ENCODE data around the gene CDK5RAP2. TPM values are rescaled to one million over a fixed set of nuclear protein-coding genes. Genes with fewer than 3 reads are reported as not detected.

Gene CDK5RAP2
- polyA plus RNA-seq, 1 donor (not counting 4 experiments of a cell fraction or from before 2014, with no cell fraction given), result 22.4 TPM

DNA sequence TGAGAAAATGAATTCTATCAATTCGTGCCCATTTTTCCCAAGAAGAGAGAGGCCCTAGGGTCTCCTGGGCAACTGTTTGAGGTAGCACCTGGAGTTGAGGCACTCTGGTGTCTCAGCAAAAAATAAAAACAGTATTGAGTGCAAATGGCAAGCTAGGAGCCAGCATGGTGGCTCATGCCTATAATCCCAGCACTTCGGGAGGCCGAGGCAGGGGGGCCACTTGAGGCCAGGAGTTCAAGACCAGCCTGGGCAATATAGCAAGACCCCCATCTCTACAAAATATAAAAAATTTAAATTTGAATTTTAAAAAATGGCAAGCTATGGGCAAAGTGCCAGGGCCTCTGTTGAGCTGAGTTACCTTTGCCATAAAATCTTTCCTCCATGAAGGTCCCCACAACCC lies 136.0 kb downstream of the CDK5RAP2 start:
- FAIRE-seq (no peak), DNase-seq (ENCODE audit: low read depth, low spot score) (no peak)
- no peaks in the 10 kb centered on the region for H3K27me3 ChIP-seq (ENCODE audit: control insufficient read depth, extremely low read depth, insufficient read depth, low read length)
- H2AFZ ChIP-seq (ENCODE audit: control insufficient read depth, low read length), result no peak overlapping the region
- TF ChIP-seq, protein P1, sequence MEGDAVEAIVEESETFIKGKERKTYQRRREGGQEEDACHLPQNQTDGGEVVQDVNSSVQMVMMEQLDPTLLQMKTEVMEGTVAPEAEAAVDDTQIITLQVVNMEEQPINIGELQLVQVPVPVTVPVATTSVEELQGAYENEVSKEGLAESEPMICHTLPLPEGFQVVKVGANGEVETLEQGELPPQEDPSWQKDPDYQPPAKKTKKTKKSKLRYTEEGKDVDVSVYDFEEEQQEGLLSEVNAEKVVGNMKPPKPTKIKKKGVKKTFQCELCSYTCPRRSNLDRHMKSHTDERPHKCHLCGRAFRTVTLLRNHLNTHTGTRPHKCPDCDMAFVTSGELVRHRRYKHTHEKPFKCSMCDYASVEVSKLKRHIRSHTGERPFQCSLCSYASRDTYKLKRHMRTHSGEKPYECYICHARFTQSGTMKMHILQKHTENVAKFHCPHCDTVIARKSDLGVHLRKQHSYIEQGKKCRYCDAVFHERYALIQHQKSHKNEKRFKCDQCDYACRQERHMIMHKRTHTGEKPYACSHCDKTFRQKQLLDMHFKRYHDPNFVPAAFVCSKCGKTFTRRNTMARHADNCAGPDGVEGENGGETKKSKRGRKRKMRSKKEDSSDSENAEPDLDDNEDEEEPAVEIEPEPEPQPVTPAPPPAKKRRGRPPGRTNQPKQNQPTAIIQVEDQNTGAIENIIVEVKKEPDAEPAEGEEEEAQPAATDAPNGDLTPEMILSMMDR (optimal IDR thresholded peaks at IDR 0.05 in 1 of 3, IDR thresholded peaks at IDR 0.05 in 1 of 3, conservative IDR thresholded peaks at IDR 0.05 in 1 of 3; ENCODE audit: extremely low read depth in 1 of 3, insufficient read depth in 2 of 3, low read length in 3 of 3), result no peak
- TF ChIP-seq EZH2 (IDR thresholded peaks at IDR 0.05; ENCODE audit: low read length), result no peak
- H3K9me3 ChIP-seq (ENCODE audit: control insufficient read depth, low read depth, low read length), result no peaks in the 10 kb centered on the region
- H3K4me1 ChIP-seq (ENCODE audit: control insufficient read depth, extremely low read depth, insufficient read depth, low read length), result no peaks in the 10 kb centered on the region
- dilution Hi-C loops (cut with MboI; ENCODE audit: extremely low pct_ligation_motif_present, low sequenced_read_pairs), result no loop called here
- H3K27ac ChIP-seq (ENCODE audit: control insufficient read depth, insufficient read depth, low read length), result no peak overlapping the region
- H4K20me1 ChIP-seq (ENCODE audit: control insufficient read depth, extremely low read depth, insufficient read depth, low read length), result no peaks in the 10 kb centered on the region
- no peak overlapping the region for H3K9ac ChIP-seq (ENCODE audit: control insufficient read depth, extremely low read depth, insufficient read depth, low read length)
- no peaks in the 10 kb centered on the region for H3K9me1 ChIP-seq (ENCODE audit: control insufficient read depth, extremely low read depth, insufficient read depth, low read length)
- H3K79me2 ChIP-seq (ENCODE audit: control insufficient read depth, insufficient read depth, low read length), result no peaks in the 10 kb centered on the region
- H3K36me3 ChIP-seq (ENCODE audit: control insufficient read depth in 2 of 2, extremely low read depth in 1 of 2, insufficient read depth in 2 of 2, low read length in 2 of 2), result peaks cover 28 to 32% of the 10 kb centered on the region in 2 experiments
- no peak overlapping the region for H3K4me3 ChIP-seq (ENCODE audit: control insufficient read depth in 2 of 3, extremely low read depth in 1 of 3, insufficient read depth in 2 of 3, low read depth in 1 of 3, low read length in 3 of 3)
- H3K4me2 ChIP-seq (ENCODE audit: control insufficient read depth, extremely low read depth, insufficient read depth, low read depth, low read length), result no peak overlapping the region

GRCh38 chr9:120443489-120443888 lies 136.5 kb downstream of the CDK5RAP2 start:
- no peaks in the 10 kb centered on the region for H4K20me1 ChIP-seq (ENCODE audit: control insufficient read depth, extremely low read depth, insufficient read depth, low read length)
- FAIRE-seq (no peak), DNase-seq (ENCODE audit: low read depth, low spot score) (no peak)
- no peaks in the 10 kb centered on the region for H3K9me3 ChIP-seq (ENCODE audit: control insufficient read depth, low read depth, low read length)
- H3K4me3 ChIP-seq (ENCODE audit: control insufficient read depth in 2 of 3, extremely low read depth in 1 of 3, insufficient read depth in 2 of 3, low read depth in 1 of 3, low read length in 3 of 3), result no peak overlapping the region
- no peak overlapping the region for H3K9ac ChIP-seq (ENCODE audit: control insufficient read depth, extremely low read depth, insufficient read depth, low read length)
- H3K36me3 ChIP-seq (ENCODE audit: control insufficient read depth in 2 of 2, extremely low read depth in 1 of 2, insufficient read depth in 2 of 2, low read length in 2 of 2), result peaks cover 30 to 36% of the 10 kb centered on the region in 2 experiments
- H3K79me2 ChIP-seq (ENCODE audit: control insufficient read depth, insufficient read depth, low read length), result no peaks in the 10 kb centered on the region
- no peaks in the 10 kb centered on the region for H3K4me1 ChIP-seq (ENCODE audit: control insufficient read depth, extremely low read depth, insufficient read depth, low read length)
- no peak for TF ChIP-seq EZH2 (IDR thresholded peaks at IDR 0.05; ENCODE audit: low read length)
- TF ChIP-seq, protein P1 (optimal IDR thresholded peaks at IDR 0.05 in 1 of 3, IDR thresholded peaks at IDR 0.05 in 1 of 3, conservative IDR thresholded peaks at IDR 0.05 in 1 of 3; ENCODE audit: extremely low read depth in 1 of 3, insufficient read depth in 2 of 3, low read length in 3 of 3), result no peak
- H3K9me1 ChIP-seq (ENCODE audit: control insufficient read depth, extremely low read depth, insufficient read depth, low read length), result no peaks in the 10 kb centered on the region
- H3K4me2 ChIP-seq (ENCODE audit: control insufficient read depth, extremely low read depth, insufficient read depth, low read depth, low read length), result no peak overlapping the region
- dilution Hi-C loops (cut with MboI; ENCODE audit: extremely low pct_ligation_motif_present, low sequenced_read_pairs), result no loop called here
- H3K27me3 ChIP-seq (ENCODE audit: control insufficient read depth, extremely low read depth, insufficient read depth, low read length), result no peaks in the 10 kb centered on the region
- H3K27ac ChIP-seq (ENCODE audit: control insufficient read depth, insufficient read depth, low read length), result no peak overlapping the region
- no peak overlapping the region for H2AFZ ChIP-seq (ENCODE audit: control insufficient read depth, low read length)
